Measurements from ENCODE around the gene ERCC3. TPM values are rescaled to one million over a fixed set of nuclear protein-coding genes. Genes with fewer than 3 reads are reported as not detected.

Gene ERCC3
- total RNA-seq, 1 experiment from 2014 or later, result 48.1 TPM

DNA sequence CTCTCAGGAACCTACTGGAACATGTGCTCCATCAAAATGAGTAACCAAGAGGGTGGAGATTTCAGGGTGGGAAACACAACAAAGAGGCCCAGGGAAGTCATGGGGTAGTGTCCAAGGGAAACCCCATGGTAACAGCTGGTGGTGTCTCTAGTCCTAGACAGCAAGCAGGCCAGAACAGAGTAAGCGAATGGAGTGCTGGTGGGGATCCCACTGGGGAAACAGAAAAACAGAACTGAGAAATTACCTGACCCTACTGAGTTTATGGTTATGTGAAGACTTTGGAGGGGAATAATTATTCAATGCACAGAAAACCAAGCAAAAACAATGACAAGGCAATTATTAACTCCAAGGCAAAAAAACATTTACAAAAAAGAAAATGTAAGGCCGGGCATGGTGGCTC is 16.9 kb downstream of the ERCC3 start (continued):
- TF ChIP-seq CBFB (CRISPR knock-in tag; IDR thresholded peaks at IDR 0.05; ENCODE audit: low read depth) (no peak), ZNF263 (CRISPR knock-in tag; IDR thresholded peaks at IDR 0.05; ENCODE audit: low read depth) (no peak), NFYB (CRISPR knock-in tag; conservative IDR thresholded peaks at IDR 0.05; ENCODE audit: low read depth) (no peak), GTF2I (CRISPR knock-in tag; conservative IDR thresholded peaks at IDR 0.05) (no peak)
- TF ChIP-seq, protein P1, sequence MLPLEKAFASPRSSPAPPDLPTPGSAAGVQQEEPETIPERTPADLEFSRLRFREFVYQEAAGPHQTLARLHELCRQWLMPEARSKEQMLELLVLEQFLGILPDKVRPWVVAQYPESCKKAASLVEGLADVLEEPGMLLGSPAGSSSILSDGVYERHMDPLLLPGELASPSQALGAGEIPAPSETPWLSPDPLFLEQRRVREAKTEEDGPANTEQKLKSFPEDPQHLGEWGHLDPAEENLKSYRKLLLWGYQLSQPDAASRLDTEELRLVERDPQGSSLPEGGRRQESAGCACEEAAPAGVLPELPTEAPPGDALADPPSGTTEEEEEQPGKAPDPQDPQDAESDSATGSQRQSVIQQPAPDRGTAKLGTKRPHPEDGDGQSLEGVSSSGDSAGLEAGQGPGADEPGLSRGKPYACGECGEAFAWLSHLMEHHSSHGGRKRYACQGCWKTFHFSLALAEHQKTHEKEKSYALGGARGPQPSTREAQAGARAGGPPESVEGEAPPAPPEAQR (CRISPR knock-in tag; IDR thresholded peaks at IDR 0.05), result no peak
- TF ChIP-seq, protein P2, sequence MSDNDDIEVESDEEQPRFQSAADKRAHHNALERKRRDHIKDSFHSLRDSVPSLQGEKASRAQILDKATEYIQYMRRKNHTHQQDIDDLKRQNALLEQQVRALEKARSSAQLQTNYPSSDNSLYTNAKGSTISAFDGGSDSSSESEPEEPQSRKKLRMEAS (CRISPR knock-in tag; IDR thresholded peaks at IDR 0.05), result no peak

DNA sequence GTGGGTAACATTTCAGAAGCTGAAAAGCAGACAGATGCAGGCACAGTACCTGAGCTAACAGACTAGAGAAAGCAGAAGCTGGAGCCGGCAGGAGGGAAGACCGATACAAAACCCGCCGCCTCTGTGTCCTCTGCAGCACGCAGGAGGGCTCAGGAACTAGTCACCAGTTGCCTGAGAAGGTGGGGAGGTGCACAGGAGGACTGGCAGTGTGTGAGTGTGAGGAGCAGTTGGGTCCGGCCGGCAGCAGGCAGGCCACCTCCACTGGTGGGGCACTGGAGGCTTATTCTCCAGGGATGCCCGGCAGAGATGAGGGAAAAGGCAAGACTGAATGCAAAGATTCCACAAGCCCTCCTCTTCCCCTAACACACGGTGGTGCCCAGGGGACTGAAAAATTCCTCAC is 18.2 kb downstream of the ERCC3 start:
- no peak overlapping the region for H3K4me3 Mint-ChIP-seq
- no peak for DNase-seq (ENCODE audit: low spot score)
- H3K4me1 Mint-ChIP-seq, result no peaks in the 10 kb centered on the region
- ChIA-PET CTCF (interaction anchor here (0.5 kb wide), 1 partner anchor 65 kb away, joined by 3 read pairs; no protein-coding TSS in a partner anchor), POLR2A (no interaction called here)
- TF ChIP-seq, protein P3, sequence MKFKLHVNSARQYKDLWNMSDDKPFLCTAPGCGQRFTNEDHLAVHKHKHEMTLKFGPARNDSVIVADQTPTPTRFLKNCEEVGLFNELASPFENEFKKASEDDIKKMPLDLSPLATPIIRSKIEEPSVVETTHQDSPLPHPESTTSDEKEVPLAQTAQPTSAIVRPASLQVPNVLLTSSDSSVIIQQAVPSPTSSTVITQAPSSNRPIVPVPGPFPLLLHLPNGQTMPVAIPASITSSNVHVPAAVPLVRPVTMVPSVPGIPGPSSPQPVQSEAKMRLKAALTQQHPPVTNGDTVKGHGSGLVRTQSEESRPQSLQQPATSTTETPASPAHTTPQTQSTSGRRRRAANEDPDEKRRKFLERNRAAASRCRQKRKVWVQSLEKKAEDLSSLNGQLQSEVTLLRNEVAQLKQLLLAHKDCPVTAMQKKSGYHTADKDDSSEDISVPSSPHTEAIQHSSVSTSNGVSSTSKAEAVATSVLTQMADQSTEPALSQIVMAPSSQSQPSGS (CRISPR knock-in tag; IDR thresholded peaks at IDR 0.05; ENCODE audit: borderline replicate concordance, low read depth), result no peak
- TF ChIP-seq, protein P4, sequence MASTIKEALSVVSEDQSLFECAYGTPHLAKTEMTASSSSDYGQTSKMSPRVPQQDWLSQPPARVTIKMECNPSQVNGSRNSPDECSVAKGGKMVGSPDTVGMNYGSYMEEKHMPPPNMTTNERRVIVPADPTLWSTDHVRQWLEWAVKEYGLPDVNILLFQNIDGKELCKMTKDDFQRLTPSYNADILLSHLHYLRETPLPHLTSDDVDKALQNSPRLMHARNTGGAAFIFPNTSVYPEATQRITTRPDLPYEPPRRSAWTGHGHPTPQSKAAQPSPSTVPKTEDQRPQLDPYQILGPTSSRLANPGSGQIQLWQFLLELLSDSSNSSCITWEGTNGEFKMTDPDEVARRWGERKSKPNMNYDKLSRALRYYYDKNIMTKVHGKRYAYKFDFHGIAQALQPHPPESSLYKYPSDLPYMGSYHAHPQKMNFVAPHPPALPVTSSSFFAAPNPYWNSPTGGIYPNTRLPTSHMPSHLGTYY (CRISPR knock-in tag; IDR thresholded peaks at IDR 0.05), result no peak
- TF ChIP-seq NR2C2 (CRISPR knock-in tag; IDR thresholded peaks at IDR 0.05), result no peak
- 0 out of 2 replicates have a peak, but pooled peaks cover 3% of the 10 kb centered on the region for H3K9me3 Mint-ChIP-seq
- ATAC-seq, result no peak
- H3K36me3 Mint-ChIP-seq, result peaks cover 79% of the 10 kb centered on the region
- no peaks in the 10 kb centered on the region for H3K27me3 Mint-ChIP-seq (ENCODE audit: low read depth)
- no peak overlapping the region; the same call in 1 of the 2 replicates for H3K27ac Mint-ChIP-seq

DNA sequence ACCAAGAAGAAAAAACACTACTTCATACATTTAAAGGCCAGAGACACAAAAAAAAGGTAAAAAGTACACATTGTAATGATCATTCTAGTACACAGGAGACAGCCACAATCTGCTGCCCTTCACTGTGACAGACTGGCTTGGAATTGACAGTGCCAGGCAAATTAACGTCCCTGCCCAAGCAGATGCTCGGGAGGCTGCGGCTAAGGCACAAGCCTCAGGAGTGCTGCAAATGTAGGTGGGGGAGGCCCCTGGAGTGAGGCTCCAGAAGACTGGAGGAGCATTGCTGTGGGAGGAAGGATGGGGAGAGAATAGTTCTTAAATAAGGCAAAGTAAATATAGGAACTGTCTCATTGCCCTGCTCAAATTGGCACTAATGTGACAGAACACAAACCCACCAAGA is 18.6 kb downstream of the ERCC3 start:
- H3K4me1 Mint-ChIP-seq, result no peaks in the 10 kb centered on the region
- peak overlapping the region; percentile 21; the same call in 1 of the 2 replicates for H3K27ac Mint-ChIP-seq
- ChIA-PET POLR2A (no interaction called here), CTCF (no interaction called here)
- H3K27me3 Mint-ChIP-seq (ENCODE audit: low read depth), result no peaks in the 10 kb centered on the region
- TF ChIP-seq, protein P5, sequence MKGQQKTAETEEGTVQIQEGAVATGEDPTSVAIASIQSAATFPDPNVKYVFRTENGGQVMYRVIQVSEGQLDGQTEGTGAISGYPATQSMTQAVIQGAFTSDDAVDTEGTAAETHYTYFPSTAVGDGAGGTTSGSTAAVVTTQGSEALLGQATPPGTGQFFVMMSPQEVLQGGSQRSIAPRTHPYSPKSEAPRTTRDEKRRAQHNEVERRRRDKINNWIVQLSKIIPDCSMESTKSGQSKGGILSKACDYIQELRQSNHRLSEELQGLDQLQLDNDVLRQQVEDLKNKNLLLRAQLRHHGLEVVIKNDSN (CRISPR knock-in tag; IDR thresholded peaks at IDR 0.05), result no peak
- TF ChIP-seq CBFB (CRISPR knock-in tag; IDR thresholded peaks at IDR 0.05; ENCODE audit: low read depth) (no peak), ATF6 (CRISPR knock-in tag; IDR thresholded peaks at IDR 0.05) (no peak), RORB (CRISPR knock-in tag; IDR thresholded peaks at IDR 0.05) (no peak), ETV6 (CRISPR knock-in tag; IDR thresholded peaks at IDR 0.05) (no peak), MXD4 (CRISPR knock-in tag; IDR thresholded peaks at IDR 0.05; ENCODE audit: borderline replicate concordance) (no peak)
- TF ChIP-seq, protein P6, sequence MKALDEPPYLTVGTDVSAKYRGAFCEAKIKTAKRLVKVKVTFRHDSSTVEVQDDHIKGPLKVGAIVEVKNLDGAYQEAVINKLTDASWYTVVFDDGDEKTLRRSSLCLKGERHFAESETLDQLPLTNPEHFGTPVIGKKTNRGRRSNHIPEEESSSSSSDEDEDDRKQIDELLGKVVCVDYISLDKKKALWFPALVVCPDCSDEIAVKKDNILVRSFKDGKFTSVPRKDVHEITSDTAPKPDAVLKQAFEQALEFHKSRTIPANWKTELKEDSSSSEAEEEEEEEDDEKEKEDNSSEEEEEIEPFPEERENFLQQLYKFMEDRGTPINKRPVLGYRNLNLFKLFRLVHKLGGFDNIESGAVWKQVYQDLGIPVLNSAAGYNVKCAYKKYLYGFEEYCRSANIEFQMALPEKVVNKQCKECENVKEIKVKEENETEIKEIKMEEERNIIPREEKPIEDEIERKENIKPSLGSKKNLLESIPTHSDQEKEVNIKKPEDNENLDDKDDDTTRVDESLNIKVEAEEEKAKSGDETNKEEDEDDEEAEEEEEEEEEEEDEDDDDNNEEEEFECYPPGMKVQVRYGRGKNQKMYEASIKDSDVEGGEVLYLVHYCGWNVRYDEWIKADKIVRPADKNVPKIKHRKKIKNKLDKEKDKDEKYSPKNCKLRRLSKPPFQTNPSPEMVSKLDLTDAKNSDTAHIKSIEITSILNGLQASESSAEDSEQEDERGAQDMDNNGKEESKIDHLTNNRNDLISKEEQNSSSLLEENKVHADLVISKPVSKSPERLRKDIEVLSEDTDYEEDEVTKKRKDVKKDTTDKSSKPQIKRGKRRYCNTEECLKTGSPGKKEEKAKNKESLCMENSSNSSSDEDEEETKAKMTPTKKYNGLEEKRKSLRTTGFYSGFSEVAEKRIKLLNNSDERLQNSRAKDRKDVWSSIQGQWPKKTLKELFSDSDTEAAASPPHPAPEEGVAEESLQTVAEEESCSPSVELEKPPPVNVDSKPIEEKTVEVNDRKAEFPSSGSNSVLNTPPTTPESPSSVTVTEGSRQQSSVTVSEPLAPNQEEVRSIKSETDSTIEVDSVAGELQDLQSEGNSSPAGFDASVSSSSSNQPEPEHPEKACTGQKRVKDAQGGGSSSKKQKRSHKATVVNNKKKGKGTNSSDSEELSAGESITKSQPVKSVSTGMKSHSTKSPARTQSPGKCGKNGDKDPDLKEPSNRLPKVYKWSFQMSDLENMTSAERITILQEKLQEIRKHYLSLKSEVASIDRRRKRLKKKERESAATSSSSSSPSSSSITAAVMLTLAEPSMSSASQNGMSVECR (CRISPR knock-in tag; IDR thresholded peaks at IDR 0.05; ENCODE audit: borderline replicate concordance), result no peak
- no peak overlapping the region for H3K4me3 Mint-ChIP-seq
- H3K36me3 Mint-ChIP-seq, result peaks cover 81% of the 10 kb centered on the region
- DNase-seq (ENCODE audit: low spot score) (no peak), ATAC-seq (no peak)
- peaks cover 5% of the 10 kb centered on the region; the same call in 1 of the 2 replicates for H3K9me3 Mint-ChIP-seq
